ENCODE data around the gene ZNF280B. TPM values are rescaled to one million over a fixed set of nuclear protein-coding genes. Genes with fewer than 3 reads are reported as not detected.

The ZNF280B gene
- total RNA-seq, 1 experiment from 2014 or later = 0.10 TPM

DNA sequence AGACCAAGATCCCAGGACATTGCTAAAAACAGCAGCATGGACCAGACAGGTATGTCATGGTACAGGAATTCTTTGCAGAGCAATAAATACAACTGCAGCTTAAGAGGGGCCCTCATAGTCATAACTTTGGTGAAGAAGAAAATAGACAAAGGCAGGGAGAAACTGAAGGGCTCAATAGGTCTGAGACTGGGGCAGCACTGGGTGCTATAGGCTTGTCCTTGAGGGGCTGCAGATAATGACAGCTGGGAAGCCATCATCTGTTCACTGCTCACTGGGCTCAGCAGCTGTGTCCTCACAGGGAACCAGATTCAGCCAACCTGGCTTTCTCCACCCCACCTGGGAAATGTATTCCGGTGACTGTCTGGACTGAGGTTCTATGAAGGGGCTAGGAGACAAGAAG, 68.4 kb downstream of the ZNF280B start:
- Histone ChIP-seq H3K27me3 (ENCODE audit: control insufficient read depth, insufficient read depth, low read length) (no peaks in the 10 kb centered on the region), H3K9me3 (ENCODE audit: control insufficient read depth, insufficient read depth, low read depth, low read length) (no peaks in the 10 kb centered on the region), H3K36me3 (ENCODE audit: control insufficient read depth, insufficient read depth, low read length) (no peaks in the 10 kb centered on the region), H3K27ac (ENCODE audit: low read length) (no peak overlapping the region), H3K4me1 (ENCODE audit: control insufficient read depth, insufficient read depth, low read length) (no peaks in the 10 kb centered on the region), H3K4me3 (ENCODE audit: low read depth in 2 of 2, low read length in 2 of 2) (no peak overlapping the region)
- BruUV-seq (replicated peaks) = no TSS peak
- DNase-seq (ENCODE audit: low read depth, low spot score) (no peak), ATAC-seq (no peak)
- ChIA-PET POLR2A (no interaction called here), CTCF (no interaction called here)
- intact Hi-C loops (cut with micrococcal nuclease; ENCODE audit: unreplicated experiment) = no loop called here
- TF ChIP-seq TCF7L2 (IDR thresholded peaks at IDR 0.05; ENCODE audit: low read depth, low read length) (no peak), SIN3A (IDR thresholded peaks at IDR 0.05; ENCODE audit: borderline replicate concordance, insufficient read depth, low read depth, low read length) (no peak), POLR2AphosphoS5 (IDR thresholded peaks at IDR 0.05; ENCODE audit: low read depth, low read length) (no peak), REST (IDR thresholded peaks at IDR 0.05; ENCODE audit: insufficient read depth in 1 of 2, low read depth in 2 of 2, low read length in 1 of 2) (no peak)
- TF ChIP-seq, protein P1, sequence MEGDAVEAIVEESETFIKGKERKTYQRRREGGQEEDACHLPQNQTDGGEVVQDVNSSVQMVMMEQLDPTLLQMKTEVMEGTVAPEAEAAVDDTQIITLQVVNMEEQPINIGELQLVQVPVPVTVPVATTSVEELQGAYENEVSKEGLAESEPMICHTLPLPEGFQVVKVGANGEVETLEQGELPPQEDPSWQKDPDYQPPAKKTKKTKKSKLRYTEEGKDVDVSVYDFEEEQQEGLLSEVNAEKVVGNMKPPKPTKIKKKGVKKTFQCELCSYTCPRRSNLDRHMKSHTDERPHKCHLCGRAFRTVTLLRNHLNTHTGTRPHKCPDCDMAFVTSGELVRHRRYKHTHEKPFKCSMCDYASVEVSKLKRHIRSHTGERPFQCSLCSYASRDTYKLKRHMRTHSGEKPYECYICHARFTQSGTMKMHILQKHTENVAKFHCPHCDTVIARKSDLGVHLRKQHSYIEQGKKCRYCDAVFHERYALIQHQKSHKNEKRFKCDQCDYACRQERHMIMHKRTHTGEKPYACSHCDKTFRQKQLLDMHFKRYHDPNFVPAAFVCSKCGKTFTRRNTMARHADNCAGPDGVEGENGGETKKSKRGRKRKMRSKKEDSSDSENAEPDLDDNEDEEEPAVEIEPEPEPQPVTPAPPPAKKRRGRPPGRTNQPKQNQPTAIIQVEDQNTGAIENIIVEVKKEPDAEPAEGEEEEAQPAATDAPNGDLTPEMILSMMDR (IDR thresholded peaks at IDR 0.05) = no peak
- in situ Hi-C loops (cut with HindIII; ENCODE audit: low pct_unique_long_range_greater_than_20kb, low sequenced_read_pairs) = no loop called here

Other genes with a start within 250 kb of the ZNF280B start
- 0.10 TPM for gene ZNF280A, start 11.5 kb upstream of the ZNF280B start, total RNA-seq (2021; ENCODE audit: unreplicated experiment)
- gene PRAME, start 50.5 kb upstream of the ZNF280B start, total RNA-seq (2021; ENCODE audit: unreplicated experiment) = 68.4 TPM
- not detected for gene GGTLC2, start 135.9 kb upstream of the ZNF280B start, total RNA-seq (2021; ENCODE audit: unreplicated experiment)

Measured in Panc1 (cell line).